Measurements from ENCODE around the gene CDKN2A. TPM values are rescaled to one million over a fixed set of nuclear protein-coding genes. Genes with fewer than 3 reads are reported as not detected.

CDKN2A gene
- total RNA-seq, 1 experiment from 2014 or later, result not detected

- BruUV-seq (replicated peaks), result no TSS peak
- intact Hi-C loops (cut with micrococcal nuclease; ENCODE audit: unreplicated experiment) (no loop called here), in situ Hi-C loops (cut with HindIII; ENCODE audit: low pct_unique_long_range_greater_than_20kb, low sequenced_read_pairs) (no loop called here)
- Histone ChIP-seq H3K4me1 (ENCODE audit: control insufficient read depth, insufficient read depth, low read length) (no peaks in the 10 kb centered on the region), H3K36me3 (ENCODE audit: control insufficient read depth, insufficient read depth, low read length) (no peaks in the 10 kb centered on the region; the same call in 1 of the 2 replicates), H3K4me3 (ENCODE audit: low read depth in 2 of 2, low read length in 2 of 2) (peak within 1 kb of the TSS in 1 of 2 experiments; percentile 39; a peak in 1 of 4 replicates), H3K27me3 (ENCODE audit: control insufficient read depth, insufficient read depth, low read length) (no peaks in the 10 kb centered on the region), H3K9me3 (ENCODE audit: control insufficient read depth, insufficient read depth, low read depth, low read length) (no peaks in the 10 kb centered on the region), H3K27ac (ENCODE audit: low read length) (no peak within 1 kb of the TSS)
- CTCF ChIA-PET, result no interaction called here
- no peak for DNase-seq (ENCODE audit: low read depth, low spot score)
- no peak for ATAC-seq
- no peak for TF ChIP-seq TCF7L2 (IDR thresholded peaks at IDR 0.05; ENCODE audit: low read depth, low read length)
- TF ChIP-seq POLR2AphosphoS5 (IDR thresholded peaks at IDR 0.05; ENCODE audit: low read depth, low read length), result no peak
- TF ChIP-seq REST (IDR thresholded peaks at IDR 0.05; ENCODE audit: insufficient read depth in 1 of 2, low read depth in 2 of 2, low read length in 1 of 2), result no peak
- no peak for TF ChIP-seq SIN3A (IDR thresholded peaks at IDR 0.05; ENCODE audit: borderline replicate concordance, insufficient read depth, low read depth, low read length)
- TF ChIP-seq CTCF (IDR thresholded peaks at IDR 0.05), result no peak
- POLR2A ChIA-PET, result no interaction called here
These were observed 389 bp upstream of the CDKN2A start, which contains the start of gene CDKN2B-AS1 for GRCh38 chr9:21994556-21995005. Gene CDKN2B-AS1 (plus strand): TSS chr9:21994791.

GRCh38 chr9:21993007-21993406, 1.2 kb downstream of the CDKN2A start:
- no peak for DNase-seq (ENCODE audit: low read depth, low spot score)
- BruUV-seq (replicated peaks), result no TSS peak
- H3K36me3 ChIP-seq (ENCODE audit: control insufficient read depth, insufficient read depth, low read length), result no peaks in the 10 kb centered on the region; the same call in 1 of the 2 replicates
- no peaks in the 10 kb centered on the region for H3K4me1 ChIP-seq (ENCODE audit: control insufficient read depth, insufficient read depth, low read length)
- in situ Hi-C loops (cut with HindIII; ENCODE audit: low pct_unique_long_range_greater_than_20kb, low sequenced_read_pairs), result no loop called here
- H3K9me3 ChIP-seq (ENCODE audit: control insufficient read depth, insufficient read depth, low read depth, low read length), result no peaks in the 10 kb centered on the region
- H3K4me3 ChIP-seq (ENCODE audit: low read depth in 2 of 2, low read length in 2 of 2), result no peak overlapping the region
- CTCF ChIA-PET, result no interaction called here
- intact Hi-C loops (cut with micrococcal nuclease; ENCODE audit: unreplicated experiment), result no loop called here
- no peak for ATAC-seq
- no peak overlapping the region for H3K27ac ChIP-seq (ENCODE audit: low read length)
- no peaks in the 10 kb centered on the region for H3K27me3 ChIP-seq (ENCODE audit: control insufficient read depth, insufficient read depth, low read length)
- POLR2A ChIA-PET, result no interaction called here
- TF ChIP-seq CTCF (IDR thresholded peaks at IDR 0.05) (no peak), SIN3A (IDR thresholded peaks at IDR 0.05; ENCODE audit: borderline replicate concordance, insufficient read depth, low read depth, low read length) (no peak), TCF7L2 (IDR thresholded peaks at IDR 0.05; ENCODE audit: low read depth, low read length) (no peak), REST (IDR thresholded peaks at IDR 0.05; ENCODE audit: insufficient read depth in 1 of 2, low read depth in 2 of 2, low read length in 1 of 2) (no peak), POLR2AphosphoS5 (IDR thresholded peaks at IDR 0.05; ENCODE audit: low read depth, low read length) (no peak)

Data from Panc1 (cell line).